DND-41 (cell line): ENCODE results near the gene PFKFB3.

Experiments used
- ATAC-seq: fragments of 200-7000 bp; cut with Tn5 transposase; 3 replicates; pipeline ENCODE4 v1.9.1; 2021; ENCODE audit warnings: low read depth; ENCODE audit not compliant: insufficient read depth
- DNase-seq: peaks from one replicate; pipeline ENCODE4 v3.0.0-alpha.2; 2020
- H2AFZ ChIP-seq: 2 replicates; pipeline ENCODE4 v1.6.0; 2012; ENCODE audit warnings: low read depth, low read length
- H3K27ac ChIP-seq: 2 replicates; pipeline ENCODE4 v1.5.1; 2012; ENCODE audit warnings: low read length, inconsistent platforms
- H3K27me3 ChIP-seq: fragments of 200-600 bp; sonication (generic); 2 replicates; pipeline ENCODE4 v1.6.0; 2012; ENCODE audit warnings: low read length, mild to moderate bottlenecking, inconsistent platforms; ENCODE audit not compliant: insufficient read depth, poor library complexity
- H3K36me3 ChIP-seq: 2 replicates; pipeline ENCODE4 v1.5.1; 2012; ENCODE audit warnings: low read length, inconsistent platforms; ENCODE audit not compliant: insufficient read depth
- H3K4me1 ChIP-seq: 2 replicates; pipeline ENCODE4 v1.5.1; 2012; ENCODE audit warnings: mild to moderate bottlenecking, low read length; ENCODE audit not compliant: insufficient read depth
- H3K4me2 ChIP-seq: 2 replicates; pipeline ENCODE4 v1.6.0; 2012; ENCODE audit warnings: mild to moderate bottlenecking, moderate library complexity, low read length, inconsistent platforms; ENCODE audit not compliant: insufficient read depth
- H3K4me3 ChIP-seq, 2 experiments: fragments of 200-600 bp in 1 of 2; shearing (Covaris generic) in 1 of 2; 2 replicates each; pipeline ENCODE4 v1.5.1; 2012 to 2016; ENCODE audit warnings: inconsistent platforms in 2 of 2, low read length in 2 of 2, mild to moderate bottlenecking in 2 of 2, low read depth in 1 of 2, moderate library complexity in 1 of 2
- H3K79me2 ChIP-seq: 2 replicates; pipeline ENCODE4 v1.6.0; 2012; ENCODE audit warnings: low read length, inconsistent platforms; ENCODE audit not compliant: insufficient read depth
- H3K9ac ChIP-seq: 2 replicates; pipeline ENCODE4 v1.6.0; 2012; ENCODE audit warnings: low read depth, mild to moderate bottlenecking, inconsistent platforms, low read length, moderate library complexity
- H3K9me3 ChIP-seq: 2 replicates; pipeline ENCODE4 v1.5.1; 2012; ENCODE audit warnings: low read length, moderate library complexity, mild to moderate bottlenecking, inconsistent platforms; ENCODE audit not compliant: insufficient read depth, severe bottlenecking
- H4K20me1 ChIP-seq: 2 replicates; pipeline ENCODE4 v1.6.0; 2012; ENCODE audit warnings: low read length; ENCODE audit not compliant: insufficient read depth
- CTCF ChIP-seq: IDR thresholded peaks from 2 replicates; pipeline ENCODE4 v1.5.1; 2012; ENCODE audit warnings: borderline replicate concordance, low read length, moderate library complexity, mild to moderate bottlenecking; ENCODE audit not compliant: poor library complexity, severe bottlenecking; ENCODE audit errors: extremely low read depth
- EZH2 ChIP-seq: IDR thresholded peaks from 3 replicates; pipeline ENCODE4 v1.6.1; 2012; ENCODE audit warnings: borderline replicate concordance, low read depth, mild to moderate bottlenecking, moderate library complexity, low read length, inconsistent platforms; ENCODE audit not compliant: severe bottlenecking

PFKFB3 gene

GRCh38 chr10:6171881-6172695, 30.6 kb upstream of the PFKFB3 start:
- Histone ChIP-seq H3K4me2 (no peak overlapping the region), H3K9me3 (no peaks in the 10 kb centered on the region), H3K36me3 (peaks cover 10% of the 10 kb centered on the region), H3K79me2 (peaks cover 83% of the 10 kb centered on the region), H3K4me1 (peaks cover 32% of the 10 kb centered on the region), H3K9ac (no peak overlapping the region; the same call in 1 of the 2 replicates), H2AFZ (no peak overlapping the region), H3K27ac (no peak overlapping the region), H3K27me3 (no peaks in the 10 kb centered on the region), H4K20me1 (peaks cover 81% of the 10 kb centered on the region), H3K4me3 (no peak overlapping the region)
- ATAC-seq (no peak), DNase-seq (no peak)
- no peak for TF ChIP-seq CTCF
- no peak for TF ChIP-seq EZH2

DNA sequence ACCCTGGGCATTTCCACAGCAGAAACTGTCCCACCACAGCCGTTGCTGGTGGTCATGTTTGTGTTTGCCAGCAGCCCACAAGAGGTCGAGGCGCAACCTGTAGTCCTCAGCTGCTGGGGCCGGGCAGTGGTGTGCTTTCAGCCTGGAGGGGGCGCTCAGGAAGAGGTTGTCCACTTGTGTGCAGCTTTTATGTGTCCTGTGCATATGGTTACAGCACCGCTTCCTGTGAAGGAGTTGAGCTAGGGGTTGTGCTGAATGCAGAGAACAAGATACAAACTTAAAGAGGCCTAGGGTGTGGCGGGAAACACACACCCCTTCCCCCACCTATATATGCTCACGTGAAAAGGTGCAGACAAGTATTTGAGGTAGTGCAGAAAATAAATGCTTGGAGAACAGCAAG, 29.5 kb upstream of the PFKFB3 start:
- H3K9me3 ChIP-seq: no peaks in the 10 kb centered on the region
- peaks cover 76% of the 10 kb centered on the region for H3K79me2 ChIP-seq
- TF ChIP-seq CTCF (peak; percentile 47), EZH2 (no peak)
- H3K4me3 ChIP-seq: no peak overlapping the region
- H3K27ac ChIP-seq: peak overlapping the region; percentile 6; the same call in 1 of the 2 replicates
- DNase-seq (peak; percentile 24), ATAC-seq (peak; percentile 34; the same call in 1 of the 3 replicates)
- no peak overlapping the region for H3K4me2 ChIP-seq
- H2AFZ ChIP-seq: no peak overlapping the region
- peaks cover 21% of the 10 kb centered on the region for H3K4me1 ChIP-seq
- H3K9ac ChIP-seq: no peak overlapping the region
- peaks cover 4% of the 10 kb centered on the region for H3K36me3 ChIP-seq
- peaks cover 78% of the 10 kb centered on the region for H4K20me1 ChIP-seq
- H3K27me3 ChIP-seq: no peaks in the 10 kb centered on the region

GRCh38 chr10:6174201-6174874, 28.4 kb upstream of the PFKFB3 start:
- TF ChIP-seq CTCF (no peak), EZH2 (no peak)
- H3K36me3 ChIP-seq: peaks cover 4% of the 10 kb centered on the region
- peaks cover 78% of the 10 kb centered on the region for H4K20me1 ChIP-seq
- no peak overlapping the region for H3K4me2 ChIP-seq
- peaks cover 10% of the 10 kb centered on the region for H3K4me1 ChIP-seq
- H3K79me2 ChIP-seq: peaks cover 67% of the 10 kb centered on the region
- no peak for DNase-seq
- no peak overlapping the region for H2AFZ ChIP-seq
- ATAC-seq: no peak
- H3K27ac ChIP-seq: no peak overlapping the region
- no peak overlapping the region for H3K4me3 ChIP-seq
- no peaks in the 10 kb centered on the region for H3K27me3 ChIP-seq
- H3K9me3 ChIP-seq: no peaks in the 10 kb centered on the region
- H3K9ac ChIP-seq: no peak overlapping the region
